Peyer's patch (tissue), 4 donors: Measurements from ENCODE around the gene ZNF417.
"Not testable (repeated sequence)": the region's sequence is repeated elsewhere in the genome, so short reads cannot be mapped to it uniquely, and the experiment has no call there.

Source experiments
- CTCF ChIP-seq, 6 experiments: fragments of 450-650 bp in 4 of 6; fragments of 200-600 bp in 2 of 6; sonication (generic) in 1 of 6; IDR thresholded peaks; one replicate each; pipeline ENCODE4 v1.5.1; 2017 to 2019; ENCODE audit warnings: antibody characterized with exemption in 6 of 6, mild to moderate bottlenecking in 3 of 6, moderate library complexity in 1 of 6
- POLR2A ChIP-seq, 2 donors: fragments of 450-650 bp; IDR thresholded peaks; one replicate each; pipeline ENCODE4 v1.5.1; 2017; ENCODE audit warnings: antibody characterized with exemption in 2 of 2, mild to moderate bottlenecking in 2 of 2, moderate library complexity in 2 of 2

- TF ChIP-seq CTCF, POLR2A (IDR thresholded peaks at IDR 0.05): not testable (repeated sequence)
Observed at GRCh38 chr19:57869655-57870054, 46.7 kb downstream of the ZNF417 start.
